Measurements from ENCODE around the gene ARHGAP31.
"Not testable (repeated sequence)": the region's sequence is repeated elsewhere in the genome, so short reads cannot be mapped to it uniquely, and the experiment has no call there.

Gene ARHGAP31

GRCh38 chr3:119367000-119367399, 72.8 kb downstream of the ARHGAP31 start:
- H3K4me3 ChIP-seq (ENCODE audit: low read depth, low read length) = no peak overlapping the region
- DNase-seq (ENCODE audit: low read depth) = no peak

- no peak overlapping the region for H3K4me3 ChIP-seq (ENCODE audit: low read depth, low read length)
- no peak for DNase-seq (ENCODE audit: low read depth)
These were observed 74.1 kb downstream of the ARHGAP31 start for GRCh38 chr3:119368298-119368697.

GRCh38 chr3:119371786-119372185, 77.6 kb downstream of the ARHGAP31 start:
- H3K4me3 ChIP-seq (ENCODE audit: low read depth, low read length); DNase-seq (ENCODE audit: low read depth): not testable (repeated sequence)

- no peak for DNase-seq (ENCODE audit: low read depth)
- no peak overlapping the region for H3K4me3 ChIP-seq (ENCODE audit: low read depth, low read length)
These were observed 80.9 kb downstream of the ARHGAP31 start for GRCh38 chr3:119375106-119375505.

GRCh38 chr3:119375510-119375909, 81.3 kb downstream of the ARHGAP31 start:
- H3K4me3 ChIP-seq (ENCODE audit: low read depth, low read length) = no peak overlapping the region
- no peak for DNase-seq (ENCODE audit: low read depth)

GRCh38 chr3:119376758-119377157, 82.6 kb downstream of the ARHGAP31 start:
- no peak for DNase-seq (ENCODE audit: low read depth)
- no peak overlapping the region for H3K4me3 ChIP-seq (ENCODE audit: low read depth, low read length)

- no peak overlapping the region for H3K4me3 ChIP-seq (ENCODE audit: low read depth, low read length)
- no peak for DNase-seq (ENCODE audit: low read depth)
These were observed 84.1 kb downstream of the ARHGAP31 start for GRCh38 chr3:119378259-119378803.

- no peak overlapping the region for H3K4me3 ChIP-seq (ENCODE audit: low read depth, low read length)
- no peak for DNase-seq (ENCODE audit: low read depth)
These were observed 86.5 kb downstream of the ARHGAP31 start for GRCh38 chr3:119380697-119381096.

GRCh38 chr3:119382134-119382533, 88.0 kb downstream of the ARHGAP31 start:
- DNase-seq (ENCODE audit: low read depth) = no peak
- no peak overlapping the region for H3K4me3 ChIP-seq (ENCODE audit: low read depth, low read length)

- no peak for DNase-seq (ENCODE audit: low read depth)
- H3K4me3 ChIP-seq (ENCODE audit: low read depth, low read length) = no peak overlapping the region
These were observed 94.4 kb downstream of the ARHGAP31 start for GRCh38 chr3:119388577-119388976.

GRCh38 chr3:119395923-119396358, 101.8 kb downstream of the ARHGAP31 start:
- no peak for DNase-seq (ENCODE audit: low read depth)
- H3K4me3 ChIP-seq (ENCODE audit: low read depth, low read length) = no peak overlapping the region

GRCh38 chr3:119396870-119397269, 102.7 kb downstream of the ARHGAP31 start:
- DNase-seq (ENCODE audit: low read depth) = no peak
- H3K4me3 ChIP-seq (ENCODE audit: low read depth, low read length) = no peak overlapping the region

- H3K4me3 ChIP-seq (ENCODE audit: low read depth, low read length) = no peak overlapping the region
- no peak for DNase-seq (ENCODE audit: low read depth)
These were observed 106.3 kb downstream of the ARHGAP31 start for GRCh38 chr3:119400466-119400865.

- DNase-seq (ENCODE audit: low read depth) = no peak
- H3K4me3 ChIP-seq (ENCODE audit: low read depth, low read length) = no peak overlapping the region
These were observed 106.9 kb downstream of the ARHGAP31 start for GRCh38 chr3:119401069-119401468.

- H3K4me3 ChIP-seq (ENCODE audit: low read depth, low read length) = no peak overlapping the region
- no peak for DNase-seq (ENCODE audit: low read depth)
These were observed 107.6 kb downstream of the ARHGAP31 start for GRCh38 chr3:119401503-119402440.

GRCh38 chr3:119402791-119403190, 108.6 kb downstream of the ARHGAP31 start:
- H3K4me3 ChIP-seq (ENCODE audit: low read depth, low read length) = no peak overlapping the region
- no peak for DNase-seq (ENCODE audit: low read depth)

- DNase-seq (ENCODE audit: low read depth) = no peak
- no peak overlapping the region for H3K4me3 ChIP-seq (ENCODE audit: low read depth, low read length)
These were observed 109.0 kb downstream of the ARHGAP31 start for GRCh38 chr3:119403201-119403600.

- H3K4me3 ChIP-seq (ENCODE audit: low read depth, low read length) = no peak overlapping the region
These were observed 111.1 kb downstream of the ARHGAP31 start for GRCh38 chr3:119405315-119405714.

GRCh38 chr3:119408243-119408950, 114.2 kb downstream of the ARHGAP31 start:
- H3K4me3 ChIP-seq (ENCODE audit: low read depth, low read length) = no peak overlapping the region
- DNase-seq (ENCODE audit: low read depth) = no peak

More at GRCh38 chr3:119405315-119405714, 111.1 kb downstream of the ARHGAP31 start:
- no peak for DNase-seq (ENCODE audit: low read depth)

GRCh38 chr3:119409844-119410243, 115.7 kb downstream of the ARHGAP31 start:
- DNase-seq (ENCODE audit: low read depth) = no peak
- H3K4me3 ChIP-seq (ENCODE audit: low read depth, low read length) = no peak overlapping the region

Data from skeletal muscle cell (primary cell).